Posterior vena cava (tissue), 2 donors: ENCODE data around the gene CLIP1. TPM values are rescaled to one million over a fixed set of nuclear protein-coding genes. Genes with fewer than 3 reads are reported as not detected.
A peak's percentile ranks its signal among the peaks of the same experiment; 100 is the strongest.
"Not testable (repeated sequence)": the region's sequence is repeated elsewhere in the genome, so short reads cannot be mapped to it uniquely, and the experiment has no call there.

Experiments
- DNase-seq: peaks from one replicate; pipeline ENCODE4 v3.0.0-alpha.2; 2020; ENCODE audit warnings: low spot score
- intact Hi-C, 2 donors: fragments of 100-400 bp; cut with DNase I; formaldehyde crosslinking; loops; one replicate each; pipeline versions ENCODE4 v1.14.1 to v1.14.2; 2022 to 2023
- total RNA-seq, 2 donors: library from RNA; stranded (reverse); fragmentation: NEBNext Ultra II Directional; extraction: Animal tissue kit (Norgen Biotek cat#: 25700); gene quantifications; one replicate each; pipeline ENCODE4 v1.2.1, GENCODE V29; 2021
- donor health status: DM: yes; HTN: yes; CAD: no.
- donor health status: DM: yes; HTN: yes; CAD: no.

CLIP1 gene
- total RNA-seq, 2 donors from 2014 or later = 141 to 226 TPM

- no peak for DNase-seq
- intact Hi-C loops = no loop called here
Observed at GRCh38 chr12:122295877-122296276, 126.6 kb downstream of the CLIP1 start.

GRCh38 chr12:122293081-122293480 lies 129.4 kb downstream of the CLIP1 start:
- intact Hi-C loops = no loop called here
- no peak for DNase-seq

GRCh38 chr12:122291431-122291830 lies 131.0 kb downstream of the CLIP1 start:
- intact Hi-C loops = no loop called here
- no peak for DNase-seq

GRCh38 chr12:122283680-122284079 lies 138.8 kb downstream of the CLIP1 start:
- no peak for DNase-seq
- intact Hi-C loops = no loop called here

GRCh38 chr12:122282061-122282460 lies 140.4 kb downstream of the CLIP1 start:
- DNase-seq = no peak
- intact Hi-C loops = no loop called here

GRCh38 chr12:122276242-122276641 lies 146.2 kb downstream of the CLIP1 start:
- intact Hi-C loops = no loop called here
- DNase-seq = no peak

- intact Hi-C loops = no loop called here
- no peak for DNase-seq
Observed at GRCh38 chr12:122275459-122275858, 147.0 kb downstream of the CLIP1 start.

GRCh38 chr12:122266230-122266901 lies 156.1 kb downstream of the CLIP1 start, which contains the start of gene VPS33A:
TSS of gene VPS33A (minus strand) at chr12:122266494. CDS start at chr12:122266408, 86 bp downstream.
- DNase-seq = peak; percentile 99
- intact Hi-C loops = no loop called here

- intact Hi-C loops = no loop called here
Observed at GRCh38 chr12:122265886-122266229, 156.6 kb downstream of the CLIP1 start.

GRCh38 chr12:122265476-122265875 lies 157.0 kb downstream of the CLIP1 start:
- DNase-seq = no peak
- intact Hi-C loops = no loop called here

More at GRCh38 chr12:122265886-122266229, 156.6 kb downstream of the CLIP1 start:
- DNase-seq = peak; percentile 84

- intact Hi-C loops, DNase-seq: not testable (repeated sequence)
Observed at GRCh38 chr12:122260735-122261134, 161.7 kb downstream of the CLIP1 start.

GRCh38 chr12:122258939-122259338 lies 163.5 kb downstream of the CLIP1 start:
- intact Hi-C loops, DNase-seq: not testable (repeated sequence)

GRCh38 chr12:122258462-122258861 lies 164.0 kb downstream of the CLIP1 start:
- DNase-seq, intact Hi-C loops: not testable (repeated sequence)

GRCh38 chr12:122250536-122250935 lies 171.9 kb downstream of the CLIP1 start:
- intact Hi-C loops = no loop called here

GRCh38 chr12:122250047-122250446 lies 172.4 kb downstream of the CLIP1 start:
- DNase-seq = no peak
- intact Hi-C loops = no loop called here

More at GRCh38 chr12:122250536-122250935, 171.9 kb downstream of the CLIP1 start:
- no peak for DNase-seq

GRCh38 chr12:122245553-122245952 lies 176.9 kb downstream of the CLIP1 start:
- DNase-seq = no peak
- intact Hi-C loops = no loop called here

GRCh38 chr12:122244565-122245371 lies 177.7 kb downstream of the CLIP1 start:
- intact Hi-C loops = no loop called here
- no peak for DNase-seq

- no peak for DNase-seq
- intact Hi-C loops = no loop called here
Observed at GRCh38 chr12:122243965-122244364, 178.5 kb downstream of the CLIP1 start.

GRCh38 chr12:122238861-122239260 lies 183.6 kb downstream of the CLIP1 start:
- intact Hi-C loops = no loop called here
- DNase-seq = no peak

GRCh38 chr12:122235741-122236140 lies 186.7 kb downstream of the CLIP1 start:
- DNase-seq = no peak
- intact Hi-C loops = no loop called here

- DNase-seq = no peak
- intact Hi-C loops = no loop called here
Observed at GRCh38 chr12:122232691-122233090, 189.8 kb downstream of the CLIP1 start.
